GM12875 (cell line): ENCODE data around the gene RIN1.
A peak's percentile ranks its signal among the peaks of the same experiment; 100 is the strongest.

Source experiments
- H3K4me3 ChIP-seq: one replicate; pipeline ENCODE4 v1.5.1; 2011; ENCODE audit warnings: low read depth, low read length, control low read depth
- CTCF ChIP-seq: IDR thresholded peaks from 2 replicates; pipeline ENCODE4 v1.5.1; 2011; ENCODE audit warnings: low read depth, mild to moderate bottlenecking, control low read depth, inconsistent platforms, low read length, moderate library complexity, borderline replicate concordance; ENCODE audit not compliant: insufficient read depth

Gene RIN1

GRCh38 chr11:66368484-66368883, 32.2 kb upstream of the RIN1 start:
- no peak for TF ChIP-seq CTCF
- H3K4me3 ChIP-seq, result no peak overlapping the region

- no peak overlapping the region for H3K4me3 ChIP-seq
- TF ChIP-seq CTCF, result no peak
Measured at GRCh38 chr11:66367561-66368312, 31.5 kb upstream of the RIN1 start.

GRCh38 chr11:66366844-66367477, 30.7 kb upstream of the RIN1 start:
- H3K4me3 ChIP-seq, result no peak overlapping the region
- no peak for TF ChIP-seq CTCF

- no peak overlapping the region for H3K4me3 ChIP-seq
- TF ChIP-seq CTCF, result no peak
Measured at GRCh38 chr11:66365711-66366619, 29.7 kb upstream of the RIN1 start.

- TF ChIP-seq CTCF, result no peak
Measured at GRCh38 chr11:66365166-66365565, 28.9 kb upstream of the RIN1 start.

GRCh38 chr11:66363805-66364535, 27.7 kb upstream of the RIN1 start:
- TF ChIP-seq CTCF, result peak; percentile 95

More at GRCh38 chr11:66365166-66365565, 28.9 kb upstream of the RIN1 start:
- H3K4me3 ChIP-seq, result no peak overlapping the region

More at GRCh38 chr11:66363805-66364535, 27.7 kb upstream of the RIN1 start:
- no peak overlapping the region for H3K4me3 ChIP-seq
